ENCODE results near the gene BARX1. TPM values are rescaled to one million over a fixed set of nuclear protein-coding genes. Genes with fewer than 3 reads are reported as not detected.

The BARX1 gene
- polyA plus RNA-seq, 3 donors: not detected

DNA sequence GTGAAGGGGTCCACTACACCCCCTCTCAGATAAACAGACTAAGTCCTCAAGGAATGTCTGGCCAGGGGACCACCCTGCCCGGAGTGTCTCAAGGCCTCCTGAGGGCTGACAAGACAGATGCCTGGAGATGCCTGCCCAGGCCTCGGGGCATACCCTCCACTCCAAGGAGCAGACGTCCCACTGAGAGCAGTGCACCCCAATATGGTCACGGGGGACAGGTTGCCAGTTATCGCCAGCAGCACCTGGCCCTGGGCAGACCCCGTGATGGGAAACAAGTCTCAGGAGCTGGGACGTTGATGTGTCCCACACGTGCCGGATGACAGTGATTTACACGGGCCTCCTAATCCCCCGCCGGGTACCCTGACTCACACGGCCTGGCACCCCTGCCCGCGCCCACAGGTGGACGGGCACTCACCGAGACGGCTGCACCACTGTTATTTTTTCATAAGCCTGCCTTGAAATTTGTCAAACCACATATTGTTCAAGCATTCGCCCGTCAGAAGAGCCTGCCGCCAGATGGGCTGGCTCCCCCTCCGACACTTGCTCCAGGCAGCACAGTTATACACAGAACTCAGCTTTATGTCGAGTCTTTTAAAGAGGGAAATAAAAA, 43.9 kb downstream of the BARX1 start:
- H3K9me3 ChIP-seq (replicated peaks in 1 of 2; ENCODE audit: control insufficient read depth in 1 of 2, insufficient read depth in 1 of 2, low read length in 2 of 2): no peaks in the 10 kb centered on the region
- peaks cover 2% of the 10 kb centered on the region for H3K4me1 Mint-ChIP-seq
- no peaks in the 10 kb centered on the region for H3K36me3 ChIP-seq (replicated peaks in 1 of 2; ENCODE audit: control insufficient read depth in 1 of 2, insufficient read depth in 2 of 2, low read length in 2 of 2)
- no peak overlapping the region for H3K4me3 ChIP-seq (replicated peaks in 1 of 3; ENCODE audit: low read depth in 2 of 3, low read length in 3 of 3)
- TF ChIP-seq, protein P1, sequence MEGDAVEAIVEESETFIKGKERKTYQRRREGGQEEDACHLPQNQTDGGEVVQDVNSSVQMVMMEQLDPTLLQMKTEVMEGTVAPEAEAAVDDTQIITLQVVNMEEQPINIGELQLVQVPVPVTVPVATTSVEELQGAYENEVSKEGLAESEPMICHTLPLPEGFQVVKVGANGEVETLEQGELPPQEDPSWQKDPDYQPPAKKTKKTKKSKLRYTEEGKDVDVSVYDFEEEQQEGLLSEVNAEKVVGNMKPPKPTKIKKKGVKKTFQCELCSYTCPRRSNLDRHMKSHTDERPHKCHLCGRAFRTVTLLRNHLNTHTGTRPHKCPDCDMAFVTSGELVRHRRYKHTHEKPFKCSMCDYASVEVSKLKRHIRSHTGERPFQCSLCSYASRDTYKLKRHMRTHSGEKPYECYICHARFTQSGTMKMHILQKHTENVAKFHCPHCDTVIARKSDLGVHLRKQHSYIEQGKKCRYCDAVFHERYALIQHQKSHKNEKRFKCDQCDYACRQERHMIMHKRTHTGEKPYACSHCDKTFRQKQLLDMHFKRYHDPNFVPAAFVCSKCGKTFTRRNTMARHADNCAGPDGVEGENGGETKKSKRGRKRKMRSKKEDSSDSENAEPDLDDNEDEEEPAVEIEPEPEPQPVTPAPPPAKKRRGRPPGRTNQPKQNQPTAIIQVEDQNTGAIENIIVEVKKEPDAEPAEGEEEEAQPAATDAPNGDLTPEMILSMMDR (IDR thresholded peaks at IDR 0.05): no peak
- H3K9ac ChIP-seq (ENCODE audit: insufficient read depth, low read length, poor library complexity, severe bottlenecking): no peak overlapping the region
- no peak overlapping the region for H3K4me3 Mint-ChIP-seq
- H3K79me2 ChIP-seq (ENCODE audit: insufficient read depth, low read length): no peaks in the 10 kb centered on the region
- 97% methylated on average over 20 of the region's 23 CpGs for WGBS (ENCODE audit: insufficient coverage)
- peaks cover 0 to 9% of the 10 kb centered on the region in 2 donors for H3K27me3 ChIP-seq (ENCODE audit: control insufficient read depth in 2 of 2, insufficient read depth in 2 of 2, low read length in 2 of 2)
- intact Hi-C loops (cut with micrococcal nuclease): no loop called here
- H4K20me1 ChIP-seq (ENCODE audit: insufficient read depth, low read length): no peaks in the 10 kb centered on the region
- no peaks in the 10 kb centered on the region for H3K36me3 Mint-ChIP-seq
- H3K27ac ChIP-seq (ENCODE audit: low read depth in 1 of 2, low read length in 2 of 2): no peak overlapping the region
- H3K27me3 Mint-ChIP-seq (ENCODE audit: low read depth in 3 of 3): peaks cover 18 to 24% (median 22%) of the 10 kb centered on the region in 3 donors
- DNase-seq: no peak
- H3K9me3 Mint-ChIP-seq: no peaks in the 10 kb centered on the region
- no peak overlapping the region for H3K27ac Mint-ChIP-seq
- H2AFZ ChIP-seq (ENCODE audit: insufficient read depth, low read depth, low read length, poor library complexity, severe bottlenecking): no peak overlapping the region
- H3K4me1 ChIP-seq (ENCODE audit: control insufficient read depth in 1 of 2, insufficient read depth in 2 of 2, low read length in 2 of 2): no peaks in the 10 kb centered on the region
- H3K4me2 ChIP-seq (replicated peaks; ENCODE audit: extremely low read depth, low read length, poor library complexity, severe bottlenecking): no peak overlapping the region

DNA sequence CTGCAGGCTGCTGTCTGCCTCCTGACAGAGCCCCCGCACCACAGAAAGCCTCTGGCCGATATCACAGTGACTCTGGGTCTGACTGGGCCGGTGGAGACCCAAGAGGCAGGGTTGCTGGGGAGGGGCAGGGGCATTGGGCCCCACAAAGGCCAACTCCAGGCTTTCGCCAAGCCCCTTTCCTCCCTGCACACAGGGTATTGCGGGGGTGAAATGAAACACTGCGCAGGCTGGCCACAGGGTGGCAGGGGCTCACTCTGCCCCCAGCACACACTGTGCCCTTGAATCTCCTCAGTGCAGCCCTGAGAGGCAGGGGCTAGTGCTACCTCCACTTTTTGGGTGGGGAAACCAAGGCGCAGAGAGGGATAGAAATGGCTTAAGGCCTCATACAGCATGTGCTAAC, 44.6 kb downstream of the BARX1 start:
- intact Hi-C loops (cut with micrococcal nuclease): no loop called here
- H3K36me3 Mint-ChIP-seq: no peaks in the 10 kb centered on the region
- no peak overlapping the region for H2AFZ ChIP-seq (ENCODE audit: insufficient read depth, low read depth, low read length, poor library complexity, severe bottlenecking)
- 97% methylated on average over 7 of the region's 7 CpGs for WGBS (ENCODE audit: insufficient coverage)
- no peaks in the 10 kb centered on the region for H3K36me3 ChIP-seq (replicated peaks in 1 of 2; ENCODE audit: control insufficient read depth in 1 of 2, insufficient read depth in 2 of 2, low read length in 2 of 2)
- no peak overlapping the region for H3K4me3 ChIP-seq (replicated peaks in 1 of 3; ENCODE audit: low read depth in 2 of 3, low read length in 3 of 3)
- no peaks in the 10 kb centered on the region for H3K4me1 ChIP-seq (ENCODE audit: control insufficient read depth in 1 of 2, insufficient read depth in 2 of 2, low read length in 2 of 2)
- no peak overlapping the region for H3K4me2 ChIP-seq (replicated peaks; ENCODE audit: extremely low read depth, low read length, poor library complexity, severe bottlenecking)
- no peak overlapping the region for H3K9ac ChIP-seq (ENCODE audit: insufficient read depth, low read length, poor library complexity, severe bottlenecking)
- TF ChIP-seq, protein P1 (IDR thresholded peaks at IDR 0.05): no peak
- no peak overlapping the region for H3K27ac Mint-ChIP-seq
- H3K79me2 ChIP-seq (ENCODE audit: insufficient read depth, low read length): no peaks in the 10 kb centered on the region
- no peaks in the 10 kb centered on the region for H3K9me3 ChIP-seq (replicated peaks in 1 of 2; ENCODE audit: control insufficient read depth in 1 of 2, insufficient read depth in 1 of 2, low read length in 2 of 2)
- no peak for DNase-seq
- H3K27me3 ChIP-seq (ENCODE audit: control insufficient read depth in 2 of 2, insufficient read depth in 2 of 2, low read length in 2 of 2): peaks cover 0 to 9% of the 10 kb centered on the region in 2 donors
- no peaks in the 10 kb centered on the region for H4K20me1 ChIP-seq (ENCODE audit: insufficient read depth, low read length)
- no peaks in the 10 kb centered on the region for H3K9me3 Mint-ChIP-seq
- no peak overlapping the region for H3K4me3 Mint-ChIP-seq
- H3K4me1 Mint-ChIP-seq: peaks cover 2% of the 10 kb centered on the region
- no peak overlapping the region for H3K27ac ChIP-seq (ENCODE audit: low read depth in 1 of 2, low read length in 2 of 2)
- peaks cover 18 to 24% (median 22%) of the 10 kb centered on the region in 3 donors for H3K27me3 Mint-ChIP-seq (ENCODE audit: low read depth in 3 of 3)
